HG02763 (cell line): Measurements from ENCODE around the gene DHH.
"Not testable (repeated sequence)": the region's sequence is repeated elsewhere in the genome, so short reads cannot be mapped to it uniquely, and the experiment has no call there.

ENCODE experiments used
- ATAC-seq: cut with Tn5 transposase; IDR thresholded peaks from one replicate; pipeline ENCODE4 v1.9.1; 2021; ENCODE audit warnings: mild to moderate bottlenecking, moderate library complexity; ENCODE audit not compliant: unreplicated experiment

DHH gene

DNA sequence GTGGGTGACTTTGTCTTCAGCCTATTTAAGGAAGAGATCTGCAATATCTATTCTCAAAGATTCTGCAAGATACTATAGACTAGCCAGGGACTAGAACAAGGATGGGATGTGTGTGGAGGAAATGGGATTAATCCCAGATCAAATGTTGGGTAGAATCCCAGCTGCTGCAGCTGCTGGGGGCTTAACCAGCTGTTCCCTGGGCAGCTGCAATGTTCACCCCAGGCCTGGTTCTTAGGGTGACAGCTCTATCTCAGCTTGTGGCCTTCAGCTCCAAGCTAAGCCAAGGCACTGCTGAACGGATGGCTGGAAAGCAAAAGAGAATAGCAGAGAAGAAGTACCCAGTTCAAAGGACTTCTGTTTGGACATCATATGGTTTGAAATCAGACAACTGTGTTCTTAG lies 14.8 kb downstream of the DHH start:
- ATAC-seq: no peak

- ATAC-seq: no peak
Observed at GRCh38 chr12:49070971-49071370, 23.6 kb downstream of the DHH start.

DNA sequence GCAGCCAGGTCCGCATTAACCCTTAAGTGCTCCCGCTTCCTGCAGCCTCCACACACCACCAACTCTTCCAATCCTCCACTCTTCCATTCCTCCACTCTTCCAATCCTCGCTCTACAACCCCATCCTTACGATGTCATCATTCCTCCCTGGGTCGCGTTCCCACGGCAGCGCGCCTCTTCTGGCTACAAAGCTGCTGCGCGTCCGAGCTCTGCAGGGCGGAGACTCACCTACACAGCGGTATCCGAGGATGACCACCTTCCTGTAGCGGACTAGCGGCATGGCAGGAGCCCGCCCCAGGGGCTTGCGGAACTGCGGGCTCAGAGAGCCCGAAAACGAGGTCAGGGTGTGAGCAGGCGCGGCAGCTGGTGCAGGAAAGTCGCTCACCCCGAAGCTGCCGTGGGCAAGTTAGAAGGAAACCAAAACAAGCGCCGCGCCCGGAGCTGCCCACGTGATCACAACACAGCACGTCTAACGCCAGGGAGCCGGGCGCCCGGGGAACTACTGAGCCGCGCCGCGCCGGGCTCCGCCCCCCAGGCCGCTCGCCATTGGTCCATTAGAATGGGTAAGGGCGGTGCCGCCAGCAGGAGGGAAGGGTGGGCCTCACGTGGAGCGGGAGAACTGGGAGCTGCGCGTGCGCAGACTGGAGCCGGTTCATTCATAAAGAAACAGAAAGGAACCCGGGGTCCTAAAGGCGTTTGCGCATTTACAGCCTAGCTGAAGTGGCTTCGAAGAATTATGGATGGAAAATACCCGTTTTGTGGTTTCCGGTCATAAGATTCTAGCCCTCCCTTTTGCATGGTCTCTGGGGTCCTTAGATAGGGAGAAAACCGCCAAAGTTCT lies 24.9 kb downstream of the DHH start, which contains the start of gene RHEBL1:
Gene RHEBL1, minus strand, starts transcription at position 473 of the 840 bp plus-strand sequence. Its CDS starts 194 bp downstream, at position 279.
- peak; percentile 98 for ATAC-seq

- no peak for ATAC-seq
Observed at GRCh38 chr12:49068879-49069506, 25.6 kb downstream of the DHH start.

DNA sequence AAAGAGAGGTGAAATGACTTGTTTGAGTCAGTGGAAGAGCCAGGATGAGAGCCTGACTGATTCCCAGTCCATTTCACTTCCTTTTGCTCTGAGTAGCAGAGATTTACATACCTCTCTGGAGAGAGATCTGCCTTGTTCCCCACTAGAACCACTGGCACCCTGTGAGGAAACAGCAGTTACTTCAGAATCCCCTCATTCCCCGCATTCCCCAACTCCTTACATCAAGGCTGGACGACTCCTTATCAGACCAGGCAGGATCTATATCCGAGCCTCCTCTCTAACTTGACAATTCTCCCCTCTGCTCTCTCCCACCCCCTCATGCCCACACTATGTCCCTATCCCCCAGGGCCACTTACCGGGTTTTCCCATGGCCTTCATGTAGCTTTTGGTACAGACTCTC lies 28.5 kb downstream of the DHH start:
- no peak for ATAC-seq

- ATAC-seq: no peak
Observed at GRCh38 chr12:49064767-49065152, 29.8 kb downstream of the DHH start.

- ATAC-seq: not testable (repeated sequence)
Observed at GRCh38 chr12:49061916-49062315, 32.7 kb downstream of the DHH start.

DNA sequence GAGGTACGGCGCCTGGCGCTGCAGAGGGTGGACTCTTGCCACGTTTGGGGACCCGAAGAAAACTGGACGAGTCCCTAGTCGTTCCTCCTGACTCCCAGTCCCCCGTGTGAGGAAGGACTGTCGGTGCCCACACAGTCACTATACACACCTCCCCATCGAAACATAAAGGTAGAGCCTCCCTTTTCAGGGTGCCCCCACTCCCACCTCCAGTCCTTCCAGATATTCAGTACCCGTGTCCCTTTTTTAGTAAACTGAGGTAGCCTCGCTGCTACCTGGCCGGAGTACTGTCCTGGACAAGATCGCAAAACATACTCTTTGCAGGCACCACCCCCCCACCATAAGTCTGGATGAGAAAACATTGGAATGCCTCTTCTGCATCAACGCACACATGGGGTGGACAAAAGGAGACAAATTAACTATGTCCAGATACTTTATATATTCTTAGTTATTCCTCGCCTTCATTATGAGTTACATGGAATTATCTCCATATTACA lies 33.4 kb downstream of the DHH start:
- ATAC-seq: no peak

- ATAC-seq: peak; percentile 49
Observed at GRCh38 chr12:49060237-49061156, 34.1 kb downstream of the DHH start, which contains the start of gene KMT2D. Gene KMT2D, minus strand, starts transcription at chr12:49060794. Its CDS starts 5,470 bp downstream, at chr12:49055324.

DNA sequence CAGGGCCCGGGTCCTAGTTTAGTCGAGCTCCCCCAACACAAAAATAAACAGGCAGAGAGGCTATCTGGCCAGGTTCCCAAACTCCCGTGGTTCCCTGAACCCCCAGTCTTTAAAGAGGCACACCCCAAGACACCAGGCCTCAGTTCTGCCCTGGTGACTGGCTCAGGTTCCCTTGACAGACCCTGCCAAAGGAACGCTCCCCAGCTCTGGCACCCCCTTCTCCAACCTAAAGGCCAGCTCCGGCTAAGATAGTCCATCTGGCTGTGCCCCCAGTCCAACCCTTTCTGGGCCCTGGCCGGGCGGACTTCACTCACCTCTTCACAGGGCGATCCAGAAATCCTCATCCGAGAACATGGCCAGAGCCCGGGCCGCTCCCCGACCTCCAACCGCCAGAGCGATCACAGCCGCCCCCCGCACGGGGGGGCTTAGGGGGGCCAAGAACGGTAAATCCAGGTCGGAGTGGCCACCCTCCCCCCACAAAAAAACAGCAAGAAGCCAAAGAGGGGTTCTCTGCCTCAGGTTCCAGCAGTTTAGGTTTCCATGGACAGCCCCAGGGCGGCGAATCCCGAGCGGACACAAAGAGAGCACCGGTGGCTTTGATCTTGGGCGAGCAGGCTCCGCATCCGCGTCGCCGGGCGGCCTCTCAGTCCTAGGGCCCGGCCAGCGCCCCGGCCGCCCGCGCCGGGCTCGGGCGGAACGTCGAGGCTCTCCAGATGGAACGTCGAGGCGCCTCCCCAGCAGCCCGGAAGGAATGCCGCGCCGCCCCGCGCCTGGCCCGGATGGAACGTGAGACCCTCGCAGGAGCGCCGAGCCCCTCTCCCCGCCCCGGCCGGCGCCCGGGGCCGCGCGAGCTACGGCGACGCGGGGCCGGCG lies 35.1 kb downstream of the DHH start:
- peak; percentile 8 for ATAC-seq

DNA sequence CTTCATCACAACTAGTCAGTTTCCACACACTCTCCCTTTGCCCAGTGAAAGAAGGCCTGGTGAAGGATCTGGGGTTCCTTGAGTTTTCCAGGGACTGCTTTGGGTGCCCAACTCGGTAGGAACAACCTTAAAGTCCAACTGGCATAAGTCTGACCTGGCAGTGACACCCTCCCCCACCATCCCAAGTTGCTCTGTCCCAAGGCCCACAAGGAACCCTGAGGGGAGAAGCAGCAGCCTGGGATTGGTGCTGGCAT lies 35.6 kb downstream of the DHH start:
- no peak for ATAC-seq

DNA sequence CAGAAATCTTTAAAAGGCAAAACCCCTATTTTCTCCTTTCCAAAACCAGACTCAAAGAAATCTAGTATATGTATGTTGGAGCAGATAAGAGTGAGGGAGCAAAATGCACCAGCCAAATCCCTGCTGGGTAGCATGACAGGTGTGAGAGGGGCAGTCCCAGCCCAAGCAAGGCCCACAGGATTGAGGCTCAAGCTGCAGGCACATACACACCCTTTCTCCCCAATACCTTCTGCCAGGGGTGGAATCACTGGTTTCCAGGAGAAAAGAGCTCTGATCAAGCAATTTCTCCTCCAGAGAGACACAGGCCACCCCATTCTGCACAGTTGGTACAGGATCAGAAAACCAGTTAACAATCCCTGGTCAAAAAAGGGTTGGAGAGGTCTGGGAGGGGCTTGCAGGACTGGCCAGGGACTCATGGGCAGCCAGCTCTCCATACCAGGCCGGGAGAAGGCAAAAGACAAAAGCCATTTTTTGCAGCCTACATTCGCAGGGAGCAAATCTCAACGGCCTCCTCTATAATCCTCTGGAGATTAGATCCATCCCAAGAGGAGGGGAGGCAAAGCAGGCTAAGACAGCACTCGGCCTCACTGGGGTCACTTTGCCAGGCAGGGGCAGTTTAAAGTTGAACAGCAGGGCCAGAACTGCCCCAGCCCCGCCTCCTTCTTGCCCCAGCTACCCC lies 36.1 kb downstream of the DHH start:
- ATAC-seq: no peak

DNA sequence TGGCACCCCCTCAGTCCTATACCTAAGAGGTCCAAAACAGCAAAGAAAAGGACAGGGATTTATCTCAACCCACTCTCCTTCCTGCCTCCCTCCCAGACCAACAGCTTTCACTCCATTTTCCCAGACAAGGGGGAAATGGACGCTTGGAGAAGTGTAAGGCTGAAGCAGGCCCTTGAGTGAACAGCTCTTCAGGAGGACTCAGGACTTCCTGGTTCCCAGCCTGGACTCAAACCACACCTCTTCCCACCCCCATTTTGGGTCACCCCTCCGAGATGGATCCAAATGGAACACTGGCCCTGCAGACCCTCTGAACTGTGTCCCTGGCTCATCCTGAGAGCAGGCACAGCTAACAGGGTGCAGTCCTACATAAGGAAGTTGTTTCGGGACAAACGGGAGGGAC lies 36.7 kb downstream of the DHH start:
- no peak for ATAC-seq

GRCh38 chr12:49055978-49056754 lies 38.4 kb downstream of the DHH start:
- ATAC-seq: peak; percentile 62

DNA sequence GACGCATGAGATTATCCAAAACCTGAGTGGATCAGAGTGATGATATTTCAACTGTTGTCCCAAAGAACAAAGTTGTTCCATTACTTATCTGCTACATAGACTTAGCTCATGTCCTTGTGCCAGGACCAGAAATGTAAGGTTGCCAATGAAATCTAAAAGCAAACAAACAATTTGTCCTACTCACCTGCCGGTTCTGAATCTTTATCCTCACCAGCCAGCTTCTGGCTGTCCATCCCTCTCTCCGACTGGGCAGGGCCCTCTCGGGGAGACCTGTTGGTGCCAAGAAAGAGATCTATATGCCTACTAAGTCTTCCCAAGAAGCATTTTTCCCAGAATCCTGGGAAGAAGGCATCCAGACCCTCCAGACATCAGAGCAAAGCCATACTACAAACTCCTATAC lies 39.5 kb downstream of the DHH start:
- no peak for ATAC-seq

DNA sequence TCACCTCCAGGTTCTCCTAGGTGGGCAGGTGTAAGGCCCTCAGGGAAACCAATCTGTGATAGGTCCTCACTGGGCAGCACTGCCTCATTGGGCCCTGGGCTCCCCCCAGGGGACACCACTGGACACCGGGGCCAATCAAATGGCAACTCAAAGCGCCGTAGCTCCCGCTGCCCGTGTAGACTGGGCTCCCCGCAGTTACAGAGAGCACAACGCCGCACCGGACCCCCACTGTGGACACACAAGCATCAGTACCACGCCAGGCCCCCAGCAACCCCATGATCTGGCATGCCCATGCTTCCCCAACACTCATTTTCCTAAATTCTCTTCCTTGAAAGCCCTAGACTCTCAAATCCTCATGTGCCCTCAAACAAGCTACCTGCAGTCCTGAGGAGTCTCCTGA lies 40.1 kb downstream of the DHH start:
- ATAC-seq: no peak

DNA sequence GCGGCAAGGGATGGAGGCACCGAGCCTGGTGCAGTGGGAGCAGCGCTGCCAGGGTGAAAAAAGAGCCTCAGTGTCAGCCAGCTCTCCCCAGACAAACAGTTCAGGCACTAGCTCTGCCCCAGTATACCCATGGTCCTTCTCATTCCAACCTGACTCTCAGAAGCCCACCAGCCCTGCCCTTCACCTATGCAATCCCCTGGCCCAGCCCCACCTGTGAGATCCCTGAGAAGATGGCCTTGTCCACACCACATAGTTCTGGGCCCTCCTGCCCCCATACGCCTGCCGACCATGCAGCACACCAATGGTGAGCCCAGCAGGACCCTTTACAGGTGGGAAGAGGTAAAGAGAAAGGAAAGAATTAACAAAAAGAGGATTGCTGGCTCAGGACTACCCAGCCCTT lies 40.5 kb downstream of the DHH start:
- ATAC-seq: no peak

DNA sequence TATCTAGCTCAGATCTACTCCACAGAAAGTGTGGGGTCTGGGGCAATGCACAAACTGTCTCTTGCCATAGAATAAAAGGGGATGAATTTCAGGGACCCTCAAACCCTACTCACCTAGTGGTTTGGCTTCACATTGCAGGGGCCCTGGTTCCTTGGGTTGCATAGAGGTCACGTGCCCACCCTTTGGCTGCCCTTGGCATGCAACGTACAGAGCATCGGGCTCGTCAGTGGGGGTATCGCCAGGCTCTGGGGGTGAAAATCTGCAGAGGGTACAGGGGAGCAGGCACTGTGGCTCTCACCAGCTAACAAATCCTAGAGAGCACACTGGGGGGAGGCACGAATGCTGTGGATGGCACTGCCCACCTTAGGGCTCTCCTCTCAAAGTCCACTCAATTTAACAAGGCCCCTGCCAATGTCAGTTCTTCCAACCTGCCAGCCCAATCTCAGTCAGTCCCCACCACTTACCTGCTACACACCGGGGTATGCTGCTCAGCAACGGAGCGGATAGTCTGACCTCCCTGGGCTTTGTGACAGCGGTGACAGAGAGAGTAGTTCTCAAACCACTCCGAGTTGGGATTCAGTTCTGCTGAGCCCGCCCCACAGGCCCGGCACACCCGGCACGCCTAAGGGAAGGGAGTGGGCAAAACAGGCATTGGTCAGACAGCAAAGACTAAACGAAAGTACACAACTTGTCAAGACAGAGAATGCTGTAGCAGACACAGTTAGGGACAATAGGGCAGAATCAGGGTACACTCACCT lies 42.0 kb downstream of the DHH start:
- no peak for ATAC-seq
